Measurements from ENCODE around the gene ENAM. TPM values are rescaled to one million over a fixed set of nuclear protein-coding genes. Genes with fewer than 3 reads are reported as not detected.
"Not testable (repeated sequence)": the region's sequence is repeated elsewhere in the genome, so short reads cannot be mapped to it uniquely, and the experiment has no call there.

The ENAM gene
- total and polyA plus RNA-seq, 2 experiments from 2014 or later = not detected

- Histone ChIP-seq H3K4me3 (no peak overlapping the region), H3K4me1 (ENCODE audit: low read depth) (peaks cover 9% of the 10 kb centered on the region), H3K27ac (no peak overlapping the region), H3K36me3 (no peaks in the 10 kb centered on the region), H3K9me3 (ENCODE audit: low read depth) (no peaks in the 10 kb centered on the region), H3K27me3 (no peaks in the 10 kb centered on the region)
- DNase-seq (ENCODE audit: low read depth in 1 of 2, low spot score in 1 of 2) = no peak
- TF ChIP-seq, protein P1, sequence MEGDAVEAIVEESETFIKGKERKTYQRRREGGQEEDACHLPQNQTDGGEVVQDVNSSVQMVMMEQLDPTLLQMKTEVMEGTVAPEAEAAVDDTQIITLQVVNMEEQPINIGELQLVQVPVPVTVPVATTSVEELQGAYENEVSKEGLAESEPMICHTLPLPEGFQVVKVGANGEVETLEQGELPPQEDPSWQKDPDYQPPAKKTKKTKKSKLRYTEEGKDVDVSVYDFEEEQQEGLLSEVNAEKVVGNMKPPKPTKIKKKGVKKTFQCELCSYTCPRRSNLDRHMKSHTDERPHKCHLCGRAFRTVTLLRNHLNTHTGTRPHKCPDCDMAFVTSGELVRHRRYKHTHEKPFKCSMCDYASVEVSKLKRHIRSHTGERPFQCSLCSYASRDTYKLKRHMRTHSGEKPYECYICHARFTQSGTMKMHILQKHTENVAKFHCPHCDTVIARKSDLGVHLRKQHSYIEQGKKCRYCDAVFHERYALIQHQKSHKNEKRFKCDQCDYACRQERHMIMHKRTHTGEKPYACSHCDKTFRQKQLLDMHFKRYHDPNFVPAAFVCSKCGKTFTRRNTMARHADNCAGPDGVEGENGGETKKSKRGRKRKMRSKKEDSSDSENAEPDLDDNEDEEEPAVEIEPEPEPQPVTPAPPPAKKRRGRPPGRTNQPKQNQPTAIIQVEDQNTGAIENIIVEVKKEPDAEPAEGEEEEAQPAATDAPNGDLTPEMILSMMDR (IDR thresholded peaks at IDR 0.05; ENCODE audit: low read depth, low read length) = no peak
Observed at GRCh38 chr4:70640192-70640591, 11.6 kb downstream of the ENAM start.

DNA sequence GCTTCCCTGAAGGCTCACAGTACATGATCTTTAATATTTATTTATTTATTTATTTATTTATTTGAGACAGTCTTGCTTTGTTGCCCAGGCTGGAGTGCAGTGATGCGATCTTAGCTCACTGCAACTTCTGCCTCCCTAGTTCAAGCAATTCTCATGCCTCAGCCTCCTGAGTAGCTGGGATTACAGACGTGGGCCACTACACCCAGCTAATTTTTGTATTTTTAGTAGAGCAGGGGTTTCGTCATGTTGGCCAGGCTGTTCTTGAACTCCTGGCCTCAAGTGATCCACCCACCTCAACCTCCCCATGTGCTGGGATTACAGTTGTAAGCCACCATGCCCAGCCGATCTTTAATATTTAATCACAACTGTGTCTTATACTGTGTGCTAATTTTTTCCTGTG is 22.2 kb downstream of the ENAM start:
- not testable (repeated sequence) for H3K9me3 ChIP-seq (ENCODE audit: low read depth); H3K4me3 ChIP-seq; DNase-seq (ENCODE audit: low read depth in 1 of 2, low spot score in 1 of 2); H3K27me3 ChIP-seq; H3K27ac ChIP-seq; H3K4me1 ChIP-seq (ENCODE audit: low read depth); H3K36me3 ChIP-seq

DNA sequence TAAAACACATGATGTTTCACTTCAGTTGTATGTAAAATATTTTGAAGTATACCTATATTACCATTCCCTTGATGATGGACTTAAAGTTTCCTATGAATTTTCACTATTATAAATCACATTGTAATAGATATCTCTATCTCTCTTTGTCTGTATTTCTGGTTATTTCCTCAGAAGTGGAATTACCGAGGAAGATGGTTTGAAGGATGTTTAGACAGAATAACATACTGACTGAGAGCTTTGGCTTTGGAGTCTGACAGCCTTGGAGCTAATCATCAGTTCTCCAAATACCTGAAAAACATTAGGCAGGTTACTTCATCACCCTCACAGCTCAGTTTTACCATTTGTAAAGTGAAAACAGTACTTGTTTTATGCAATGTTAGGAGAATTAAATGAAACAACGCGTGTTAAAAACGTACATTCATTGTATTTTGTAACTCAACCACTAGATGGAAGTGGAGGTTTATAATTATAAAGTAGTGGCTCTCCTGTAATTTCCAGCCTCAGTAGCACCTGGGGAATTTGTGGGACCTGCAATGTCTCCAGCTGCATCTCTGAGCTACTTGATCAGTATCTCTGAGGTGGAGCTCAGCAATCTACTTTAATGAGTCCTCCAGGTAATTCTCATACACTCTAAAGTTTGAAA is 23.4 kb downstream of the ENAM start:
- Histone ChIP-seq H3K4me1 (ENCODE audit: low read depth) (no peaks in the 10 kb centered on the region), H3K27me3 (no peaks in the 10 kb centered on the region), H3K27ac (no peak overlapping the region), H3K4me3 (no peak overlapping the region), H3K36me3 (no peaks in the 10 kb centered on the region), H3K9me3 (ENCODE audit: low read depth) (no peaks in the 10 kb centered on the region)
- peak; percentile 38 to 60 for DNase-seq (ENCODE audit: low read depth in 1 of 2, low spot score in 1 of 2)
- TF ChIP-seq, protein P1 (IDR thresholded peaks at IDR 0.05; ENCODE audit: low read depth, low read length) = peak; percentile 46

DNA sequence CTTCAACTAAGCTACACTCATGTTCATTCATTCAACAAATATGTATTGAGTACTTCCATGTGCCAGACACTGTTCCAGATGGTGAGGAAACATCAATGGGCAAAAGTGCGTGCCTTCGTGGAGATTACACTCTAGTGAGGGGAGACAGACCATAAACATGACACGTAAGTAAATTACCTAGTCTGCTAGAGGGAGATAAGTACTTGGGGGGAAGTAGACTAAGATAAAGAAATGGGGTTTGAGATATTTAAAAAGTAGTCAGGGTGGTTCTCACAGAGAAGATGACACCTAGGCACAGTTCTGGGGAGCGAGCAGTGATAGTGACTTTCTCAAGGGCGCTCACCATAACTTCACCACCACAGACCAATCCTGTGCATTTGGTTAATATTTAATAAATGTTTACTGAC is 26.1 kb downstream of the ENAM start:
- TF ChIP-seq, protein P1 (IDR thresholded peaks at IDR 0.05; ENCODE audit: low read depth, low read length) = no peak
- peak in 1 of 2 donors; percentile 27 for DNase-seq (ENCODE audit: low read depth in 1 of 2, low spot score in 1 of 2)
- no peaks in the 10 kb centered on the region for H3K4me1 ChIP-seq (ENCODE audit: low read depth)
- H3K27ac ChIP-seq = no peak overlapping the region
- no peak overlapping the region for H3K4me3 ChIP-seq
- H3K9me3 ChIP-seq (ENCODE audit: low read depth) = no peaks in the 10 kb centered on the region
- no peaks in the 10 kb centered on the region for H3K27me3 ChIP-seq
- no peaks in the 10 kb centered on the region for H3K36me3 ChIP-seq

DNA sequence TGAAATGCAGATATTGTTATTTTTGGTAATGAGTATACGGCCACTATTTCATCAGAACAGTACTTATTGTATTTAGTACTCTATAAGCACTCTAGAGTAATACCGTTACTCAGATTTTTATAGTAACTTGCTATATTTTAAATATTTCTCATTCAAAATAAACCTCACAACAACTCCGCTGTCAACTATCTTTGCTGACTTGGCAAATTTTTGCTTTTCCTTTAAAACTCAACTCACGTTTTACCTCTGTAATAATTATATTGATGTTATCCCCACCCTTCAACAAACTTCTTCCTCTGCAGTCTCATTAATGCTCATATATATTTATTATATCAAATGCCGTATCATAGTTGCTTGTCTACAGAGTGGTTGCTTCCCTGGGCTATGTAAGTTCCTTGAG is 28.8 kb downstream of the ENAM start:
- Histone ChIP-seq H3K4me3 (no peak overlapping the region), H3K27me3 (no peaks in the 10 kb centered on the region), H3K9me3 (ENCODE audit: low read depth) (no peaks in the 10 kb centered on the region), H3K4me1 (ENCODE audit: low read depth) (no peaks in the 10 kb centered on the region), H3K27ac (no peak overlapping the region), H3K36me3 (no peaks in the 10 kb centered on the region)
- DNase-seq (ENCODE audit: low read depth in 1 of 2, low spot score in 1 of 2) = no peak
- TF ChIP-seq, protein P1 (IDR thresholded peaks at IDR 0.05; ENCODE audit: low read depth, low read length) = no peak

GRCh38 chr4:70658418-70658817 is 29.9 kb downstream of the ENAM start:
- Histone ChIP-seq H3K9me3 (ENCODE audit: low read depth) (no peaks in the 10 kb centered on the region), H3K36me3 (no peaks in the 10 kb centered on the region), H3K27me3 (no peaks in the 10 kb centered on the region), H3K27ac (no peak overlapping the region), H3K4me1 (ENCODE audit: low read depth) (no peaks in the 10 kb centered on the region), H3K4me3 (no peak overlapping the region)
- TF ChIP-seq, protein P1 (IDR thresholded peaks at IDR 0.05; ENCODE audit: low read depth, low read length) = no peak
- no peak for DNase-seq (ENCODE audit: low read depth in 1 of 2, low spot score in 1 of 2)

All from cardiac muscle cell (in vitro differentiated cells and primary cell).